Measurements from ENCODE around the gene ZSCAN25. TPM values are rescaled to one million over a fixed set of nuclear protein-coding genes. Genes with fewer than 3 reads are reported as not detected.

ZSCAN25 gene
- total and polyA plus RNA-seq, 2 of the 13 experiments (the other 11 are each of a cell fraction or from before 2014, with no cell fraction given), result 12.1 to 16.8 TPM

DNA sequence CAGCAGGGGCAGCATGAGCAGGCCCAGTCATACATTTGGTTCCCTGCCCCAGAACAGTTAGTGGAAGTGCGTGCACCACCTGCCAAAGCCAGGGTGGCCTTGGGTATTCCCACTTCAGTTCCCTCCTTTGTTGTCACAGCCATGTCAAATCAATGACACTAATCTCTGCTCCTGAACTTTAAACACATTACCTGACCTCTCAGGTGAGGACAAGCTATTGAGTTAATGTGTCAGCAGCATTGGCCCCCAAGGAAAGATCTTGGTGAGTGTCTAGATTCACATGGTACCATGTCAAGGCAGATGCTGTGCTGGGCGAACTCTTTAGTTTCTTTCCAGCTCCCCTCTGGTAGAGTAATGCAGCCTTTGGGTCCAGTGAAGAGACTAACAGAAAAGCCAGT lies 60.9 kb downstream of the ZSCAN25 start (continued):
- TF ChIP-seq SP4 (CRISPR knock-in tag; IDR thresholded peaks at IDR 0.05) (no peak), SRF (IDR thresholded peaks at IDR 0.05; ENCODE audit: low read depth, low read length) (no peak), PHF20 (CRISPR knock-in tag; IDR thresholded peaks at IDR 0.05) (no peak), KLF11 (CRISPR knock-in tag; IDR thresholded peaks at IDR 0.05) (no peak), KMT2B (CRISPR knock-in tag; IDR thresholded peaks at IDR 0.05) (no peak), ZNF256 (CRISPR knock-in tag; conservative IDR thresholded peaks at IDR 0.05) (no peak), ZC3H4 (CRISPR knock-in tag; IDR thresholded peaks at IDR 0.05; ENCODE audit: borderline replicate concordance) (no peak), ZNF12 (CRISPR knock-in tag; IDR thresholded peaks at IDR 0.05) (no peak; the same call in 1 of the 2 replicates), ZNF816 (CRISPR knock-in tag; IDR thresholded peaks at IDR 0.05; ENCODE audit: borderline replicate concordance) (peak; percentile 25; the same call in 1 of the 2 replicates), MED1 (CRISPR knock-in tag; IDR thresholded peaks at IDR 0.05) (peak; percentile 93), ZNF652 (CRISPR knock-in tag; IDR thresholded peaks at IDR 0.05; ENCODE audit: borderline replicate concordance, low read depth) (no peak), ZFP37 (CRISPR knock-in tag; IDR thresholded peaks at IDR 0.05; ENCODE audit: borderline replicate concordance) (peak; percentile 72; the same call in 1 of the 2 replicates), DMAP1 (CRISPR knock-in tag; IDR thresholded peaks at IDR 0.05) (peak; percentile 57), ZNF556 (CRISPR knock-in tag; IDR thresholded peaks at IDR 0.05; ENCODE audit: borderline replicate concordance) (peak; percentile 69; the same call in 1 of the 2 replicates), BHLHE40 (IDR thresholded peaks at IDR 0.05; ENCODE audit: low read length) (peak; percentile 54; the same call in 1 of the 2 replicates), THYN1 (CRISPR knock-in tag; IDR thresholded peaks at IDR 0.05; ENCODE audit: borderline replicate concordance, low read depth) (no peak), BRD4 (CRISPR knock-in tag; IDR thresholded peaks at IDR 0.05) (no peak), JDP2 (CRISPR knock-in tag; IDR thresholded peaks at IDR 0.05; ENCODE audit: borderline replicate concordance) (no peak), HNF4G (IDR thresholded peaks at IDR 0.05; ENCODE audit: borderline replicate concordance, low read depth, low read length) (peak; percentile 15; the same call in 1 of the 2 replicates), HNF4G (CRISPR knock-in tag; IDR thresholded peaks at IDR 0.05; ENCODE audit: borderline replicate concordance, low read depth) (no peak), ZNF674 (CRISPR knock-in tag; IDR thresholded peaks at IDR 0.05; ENCODE audit: low read depth) (no peak), CBX1 (IDR thresholded peaks at IDR 0.05; ENCODE audit: low read depth) (no peak), CREBL2 (CRISPR knock-in tag; IDR thresholded peaks at IDR 0.05; ENCODE audit: borderline replicate concordance) (no peak), MED8 (CRISPR knock-in tag; IDR thresholded peaks at IDR 0.05; ENCODE audit: insufficient replicate concordance) (peak; percentile 49), ATF4 (CRISPR knock-in tag; IDR thresholded peaks at IDR 0.05) (no peak), ZNF589 (CRISPR knock-in tag; conservative IDR thresholded peaks at IDR 0.05) (no peak)
- TF ChIP-seq, protein P1, sequence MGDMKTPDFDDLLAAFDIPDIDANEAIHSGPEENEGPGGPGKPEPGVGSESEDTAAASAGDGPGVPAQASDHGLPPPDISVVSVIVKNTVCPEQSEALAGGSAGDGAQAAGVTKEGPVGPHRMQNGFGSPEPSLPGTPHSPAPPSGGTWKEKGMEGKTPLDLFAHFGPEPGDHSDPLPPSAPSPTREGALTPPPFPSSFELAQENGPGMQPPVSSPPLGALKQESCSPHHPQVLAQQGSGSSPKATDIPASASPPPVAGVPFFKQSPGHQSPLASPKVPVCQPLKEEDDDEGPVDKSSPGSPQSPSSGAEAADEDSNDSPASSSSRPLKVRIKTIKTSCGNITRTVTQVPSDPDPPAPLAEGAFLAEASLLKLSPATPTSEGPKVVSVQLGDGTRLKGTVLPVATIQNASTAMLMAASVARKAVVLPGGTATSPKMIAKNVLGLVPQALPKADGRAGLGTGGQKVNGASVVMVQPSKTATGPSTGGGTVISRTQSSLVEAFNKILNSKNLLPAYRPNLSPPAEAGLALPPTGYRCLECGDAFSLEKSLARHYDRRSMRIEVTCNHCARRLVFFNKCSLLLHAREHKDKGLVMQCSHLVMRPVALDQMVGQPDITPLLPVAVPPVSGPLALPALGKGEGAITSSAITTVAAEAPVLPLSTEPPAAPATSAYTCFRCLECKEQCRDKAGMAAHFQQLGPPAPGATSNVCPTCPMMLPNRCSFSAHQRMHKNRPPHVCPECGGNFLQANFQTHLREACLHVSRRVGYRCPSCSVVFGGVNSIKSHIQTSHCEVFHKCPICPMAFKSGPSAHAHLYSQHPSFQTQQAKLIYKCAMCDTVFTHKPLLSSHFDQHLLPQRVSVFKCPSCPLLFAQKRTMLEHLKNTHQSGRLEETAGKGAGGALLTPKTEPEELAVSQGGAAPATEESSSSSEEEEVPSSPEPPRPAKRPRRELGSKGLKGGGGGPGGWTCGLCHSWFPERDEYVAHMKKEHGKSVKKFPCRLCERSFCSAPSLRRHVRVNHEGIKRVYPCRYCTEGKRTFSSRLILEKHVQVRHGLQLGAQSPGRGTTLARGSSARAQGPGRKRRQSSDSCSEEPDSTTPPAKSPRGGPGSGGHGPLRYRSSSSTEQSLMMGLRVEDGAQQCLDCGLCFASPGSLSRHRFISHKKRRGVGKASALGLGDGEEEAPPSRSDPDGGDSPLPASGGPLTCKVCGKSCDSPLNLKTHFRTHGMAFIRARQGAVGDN (CRISPR knock-in tag; IDR thresholded peaks at IDR 0.05), result peak; percentile 54; the same call in 1 of the 2 replicates
- TF ChIP-seq, protein P2, sequence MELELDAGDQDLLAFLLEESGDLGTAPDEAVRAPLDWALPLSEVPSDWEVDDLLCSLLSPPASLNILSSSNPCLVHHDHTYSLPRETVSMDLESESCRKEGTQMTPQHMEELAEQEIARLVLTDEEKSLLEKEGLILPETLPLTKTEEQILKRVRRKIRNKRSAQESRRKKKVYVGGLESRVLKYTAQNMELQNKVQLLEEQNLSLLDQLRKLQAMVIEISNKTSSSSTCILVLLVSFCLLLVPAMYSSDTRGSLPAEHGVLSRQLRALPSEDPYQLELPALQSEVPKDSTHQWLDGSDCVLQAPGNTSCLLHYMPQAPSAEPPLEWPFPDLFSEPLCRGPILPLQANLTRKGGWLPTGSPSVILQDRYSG (CRISPR knock-in tag; IDR thresholded peaks at IDR 0.05), result no peak

Measured in HepG2 (cell line).